HL-60 (cell line): ENCODE data around the gene ADGRB3.

Experiments used
- DNase-seq, 2 experiments: peaks; one replicate each; pipeline ENCODE4 v3.0.0-alpha.2; 2010 to 2020; ENCODE audit warnings: low read depth in 1 of 2, low spot score in 1 of 2
- H3K27ac ChIP-seq: fragments of 250-450 bp; sonication (Bioruptor Pico); replicated peaks from 2 replicates; pipeline ENCODE4 v1.5.1; 2020; ENCODE audit warnings: mild to moderate bottlenecking, moderate library complexity
- H3K27me3 ChIP-seq: fragments of 250-450 bp; sonication (Bioruptor Pico); 2 replicates; pipeline ENCODE4 v1.5.1; 2021; ENCODE audit warnings: mild to moderate bottlenecking, moderate library complexity; ENCODE audit not compliant: insufficient read depth, poor library complexity, severe bottlenecking
- H3K4me3 ChIP-seq: replicated peaks from 2 replicates; pipeline ENCODE4 v1.5.1; 2011; ENCODE audit warnings: mild to moderate bottlenecking, control low read depth, low read length; ENCODE audit not compliant: insufficient read depth
- GABPA ChIP-seq: IDR thresholded peaks from 2 replicates; pipeline ENCODE4 v1.6.1; 2012; ENCODE audit warnings: low read depth
- POLR2AphosphoS5 ChIP-seq: IDR thresholded peaks from 2 replicates; pipeline ENCODE4 v1.6.1; 2012; ENCODE audit warnings: low read depth
- SPI1 ChIP-seq: IDR thresholded peaks from 2 replicates; pipeline ENCODE4 v1.6.1; 2012; ENCODE audit warnings: low read depth, mild to moderate bottlenecking, borderline replicate concordance
- TF ChIP-seq, protein P1 (sequence below): IDR thresholded peaks from one replicate; pipeline ENCODE4 v1.5.1; 2011; ENCODE audit warnings: low read length, control low read depth, inconsistent platforms; ENCODE audit not compliant: insufficient read depth
- TF ChIP-seq, protein P2 (sequence below): IDR thresholded peaks from 2 replicates; pipeline ENCODE4 v1.6.1; 2012; ENCODE audit warnings: low read depth; ENCODE audit not compliant: insufficient replicate concordance

ADGRB3 gene

DNA sequence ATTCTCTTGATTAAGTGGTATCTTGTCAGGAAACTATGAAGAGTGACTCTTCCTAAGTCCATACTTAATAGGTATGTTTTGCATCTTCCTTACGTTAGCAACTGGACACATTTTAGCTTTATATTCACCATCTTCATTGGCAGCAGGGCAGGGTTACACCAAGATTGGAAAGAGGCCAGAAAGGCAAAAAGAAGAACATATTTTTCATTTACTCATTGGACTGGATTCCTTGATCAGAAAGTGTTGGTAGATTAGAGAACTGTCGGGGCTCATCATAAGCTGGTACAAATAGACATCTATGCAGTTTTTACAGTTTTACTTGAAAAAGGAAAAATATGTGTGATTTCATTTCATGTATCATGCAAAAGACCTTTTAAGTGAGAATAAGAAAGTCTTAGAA lies 696.8 kb downstream of the ADGRB3 start:
- H3K27ac ChIP-seq, result no peak overlapping the region
- TF ChIP-seq POLR2AphosphoS5 (no peak), GABPA (no peak), SPI1 (no peak)
- TF ChIP-seq, protein P1, sequence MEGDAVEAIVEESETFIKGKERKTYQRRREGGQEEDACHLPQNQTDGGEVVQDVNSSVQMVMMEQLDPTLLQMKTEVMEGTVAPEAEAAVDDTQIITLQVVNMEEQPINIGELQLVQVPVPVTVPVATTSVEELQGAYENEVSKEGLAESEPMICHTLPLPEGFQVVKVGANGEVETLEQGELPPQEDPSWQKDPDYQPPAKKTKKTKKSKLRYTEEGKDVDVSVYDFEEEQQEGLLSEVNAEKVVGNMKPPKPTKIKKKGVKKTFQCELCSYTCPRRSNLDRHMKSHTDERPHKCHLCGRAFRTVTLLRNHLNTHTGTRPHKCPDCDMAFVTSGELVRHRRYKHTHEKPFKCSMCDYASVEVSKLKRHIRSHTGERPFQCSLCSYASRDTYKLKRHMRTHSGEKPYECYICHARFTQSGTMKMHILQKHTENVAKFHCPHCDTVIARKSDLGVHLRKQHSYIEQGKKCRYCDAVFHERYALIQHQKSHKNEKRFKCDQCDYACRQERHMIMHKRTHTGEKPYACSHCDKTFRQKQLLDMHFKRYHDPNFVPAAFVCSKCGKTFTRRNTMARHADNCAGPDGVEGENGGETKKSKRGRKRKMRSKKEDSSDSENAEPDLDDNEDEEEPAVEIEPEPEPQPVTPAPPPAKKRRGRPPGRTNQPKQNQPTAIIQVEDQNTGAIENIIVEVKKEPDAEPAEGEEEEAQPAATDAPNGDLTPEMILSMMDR, result no peak
- TF ChIP-seq, protein P2, sequence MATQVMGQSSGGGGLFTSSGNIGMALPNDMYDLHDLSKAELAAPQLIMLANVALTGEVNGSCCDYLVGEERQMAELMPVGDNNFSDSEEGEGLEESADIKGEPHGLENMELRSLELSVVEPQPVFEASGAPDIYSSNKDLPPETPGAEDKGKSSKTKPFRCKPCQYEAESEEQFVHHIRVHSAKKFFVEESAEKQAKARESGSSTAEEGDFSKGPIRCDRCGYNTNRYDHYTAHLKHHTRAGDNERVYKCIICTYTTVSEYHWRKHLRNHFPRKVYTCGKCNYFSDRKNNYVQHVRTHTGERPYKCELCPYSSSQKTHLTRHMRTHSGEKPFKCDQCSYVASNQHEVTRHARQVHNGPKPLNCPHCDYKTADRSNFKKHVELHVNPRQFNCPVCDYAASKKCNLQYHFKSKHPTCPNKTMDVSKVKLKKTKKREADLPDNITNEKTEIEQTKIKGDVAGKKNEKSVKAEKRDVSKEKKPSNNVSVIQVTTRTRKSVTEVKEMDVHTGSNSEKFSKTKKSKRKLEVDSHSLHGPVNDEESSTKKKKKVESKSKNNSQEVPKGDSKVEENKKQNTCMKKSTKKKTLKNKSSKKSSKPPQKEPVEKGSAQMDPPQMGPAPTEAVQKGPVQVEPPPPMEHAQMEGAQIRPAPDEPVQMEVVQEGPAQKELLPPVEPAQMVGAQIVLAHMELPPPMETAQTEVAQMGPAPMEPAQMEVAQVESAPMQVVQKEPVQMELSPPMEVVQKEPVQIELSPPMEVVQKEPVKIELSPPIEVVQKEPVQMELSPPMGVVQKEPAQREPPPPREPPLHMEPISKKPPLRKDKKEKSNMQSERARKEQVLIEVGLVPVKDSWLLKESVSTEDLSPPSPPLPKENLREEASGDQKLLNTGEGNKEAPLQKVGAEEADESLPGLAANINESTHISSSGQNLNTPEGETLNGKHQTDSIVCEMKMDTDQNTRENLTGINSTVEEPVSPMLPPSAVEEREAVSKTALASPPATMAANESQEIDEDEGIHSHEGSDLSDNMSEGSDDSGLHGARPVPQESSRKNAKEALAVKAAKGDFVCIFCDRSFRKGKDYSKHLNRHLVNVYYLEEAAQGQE, result no peak
- DNase-seq, result no peak
- H3K27me3 ChIP-seq, result no peaks in the 10 kb centered on the region
- no peak overlapping the region for H3K4me3 ChIP-seq

DNA sequence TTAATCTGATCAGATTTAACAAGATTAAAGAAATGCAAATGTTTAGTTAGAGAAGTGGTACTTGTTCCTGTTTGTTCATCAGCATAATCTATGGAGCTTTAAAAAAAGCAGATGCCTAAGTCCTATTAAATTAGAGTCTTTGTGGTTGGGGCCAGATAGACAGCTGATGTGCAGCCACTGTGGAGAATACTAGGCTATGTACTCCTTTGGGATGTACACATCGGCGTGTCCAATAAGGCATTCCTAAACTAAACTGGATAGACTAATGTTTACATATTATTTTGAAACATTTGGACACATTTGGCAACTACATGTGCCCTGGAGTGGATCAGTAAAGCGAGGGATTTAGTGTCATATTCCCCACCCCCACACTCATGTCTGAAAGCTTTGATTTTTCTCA lies 702.2 kb downstream of the ADGRB3 start:
- no peak for DNase-seq
- Histone ChIP-seq H3K27me3 (no peaks in the 10 kb centered on the region), H3K27ac (no peak overlapping the region), H3K4me3 (no peak overlapping the region)
- TF ChIP-seq POLR2AphosphoS5 (no peak), SPI1 (no peak), GABPA (no peak)
- TF ChIP-seq, protein P1, result no peak
- TF ChIP-seq, protein P2, result no peak

DNA sequence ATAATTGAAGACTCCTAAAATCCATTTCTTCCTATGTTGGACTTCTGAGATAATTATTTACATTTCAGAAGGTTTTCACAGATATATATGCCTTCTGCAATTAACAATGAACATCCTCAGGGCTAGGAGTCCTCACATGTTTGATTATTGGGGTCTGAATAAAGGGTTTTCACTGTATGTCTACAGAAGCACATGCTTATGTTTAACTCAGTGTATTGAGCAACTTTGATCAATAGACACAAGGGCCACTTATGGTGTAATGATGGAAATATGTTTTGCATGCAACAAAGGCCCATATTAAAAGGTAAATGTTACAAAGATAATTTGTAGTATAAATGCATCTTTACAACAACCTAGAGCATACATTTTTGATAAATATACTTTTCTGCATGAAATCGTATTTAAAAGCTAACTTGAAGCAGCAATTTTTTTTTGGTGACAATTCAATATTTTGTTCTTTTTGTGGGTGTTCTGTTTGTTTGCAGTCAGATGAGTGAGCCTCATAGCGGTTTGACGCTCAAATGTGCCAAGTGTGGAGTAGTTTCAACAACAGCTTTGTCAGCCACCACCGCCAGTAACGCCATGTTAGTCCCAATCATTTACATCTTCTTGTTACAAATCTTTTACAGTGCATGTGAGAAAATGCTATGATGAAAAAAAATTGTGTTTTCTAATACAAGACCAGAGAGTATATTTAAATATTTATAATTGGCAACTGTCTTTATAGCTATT lies 703.5 kb downstream of the ADGRB3 start:
- Histone ChIP-seq H3K27me3 (no peaks in the 10 kb centered on the region), H3K4me3 (no peak overlapping the region), H3K27ac (no peak overlapping the region)
- no peak for DNase-seq
- TF ChIP-seq, protein P1, result no peak
- TF ChIP-seq, protein P2, result no peak
- TF ChIP-seq POLR2AphosphoS5 (no peak), SPI1 (no peak), GABPA (no peak)
